ENCODE measurements around the gene IGSF8.

IGSF8 gene, protein sequence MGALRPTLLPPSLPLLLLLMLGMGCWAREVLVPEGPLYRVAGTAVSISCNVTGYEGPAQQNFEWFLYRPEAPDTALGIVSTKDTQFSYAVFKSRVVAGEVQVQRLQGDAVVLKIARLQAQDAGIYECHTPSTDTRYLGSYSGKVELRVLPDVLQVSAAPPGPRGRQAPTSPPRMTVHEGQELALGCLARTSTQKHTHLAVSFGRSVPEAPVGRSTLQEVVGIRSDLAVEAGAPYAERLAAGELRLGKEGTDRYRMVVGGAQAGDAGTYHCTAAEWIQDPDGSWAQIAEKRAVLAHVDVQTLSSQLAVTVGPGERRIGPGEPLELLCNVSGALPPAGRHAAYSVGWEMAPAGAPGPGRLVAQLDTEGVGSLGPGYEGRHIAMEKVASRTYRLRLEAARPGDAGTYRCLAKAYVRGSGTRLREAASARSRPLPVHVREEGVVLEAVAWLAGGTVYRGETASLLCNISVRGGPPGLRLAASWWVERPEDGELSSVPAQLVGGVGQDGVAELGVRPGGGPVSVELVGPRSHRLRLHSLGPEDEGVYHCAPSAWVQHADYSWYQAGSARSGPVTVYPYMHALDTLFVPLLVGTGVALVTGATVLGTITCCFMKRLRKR

DNA sequence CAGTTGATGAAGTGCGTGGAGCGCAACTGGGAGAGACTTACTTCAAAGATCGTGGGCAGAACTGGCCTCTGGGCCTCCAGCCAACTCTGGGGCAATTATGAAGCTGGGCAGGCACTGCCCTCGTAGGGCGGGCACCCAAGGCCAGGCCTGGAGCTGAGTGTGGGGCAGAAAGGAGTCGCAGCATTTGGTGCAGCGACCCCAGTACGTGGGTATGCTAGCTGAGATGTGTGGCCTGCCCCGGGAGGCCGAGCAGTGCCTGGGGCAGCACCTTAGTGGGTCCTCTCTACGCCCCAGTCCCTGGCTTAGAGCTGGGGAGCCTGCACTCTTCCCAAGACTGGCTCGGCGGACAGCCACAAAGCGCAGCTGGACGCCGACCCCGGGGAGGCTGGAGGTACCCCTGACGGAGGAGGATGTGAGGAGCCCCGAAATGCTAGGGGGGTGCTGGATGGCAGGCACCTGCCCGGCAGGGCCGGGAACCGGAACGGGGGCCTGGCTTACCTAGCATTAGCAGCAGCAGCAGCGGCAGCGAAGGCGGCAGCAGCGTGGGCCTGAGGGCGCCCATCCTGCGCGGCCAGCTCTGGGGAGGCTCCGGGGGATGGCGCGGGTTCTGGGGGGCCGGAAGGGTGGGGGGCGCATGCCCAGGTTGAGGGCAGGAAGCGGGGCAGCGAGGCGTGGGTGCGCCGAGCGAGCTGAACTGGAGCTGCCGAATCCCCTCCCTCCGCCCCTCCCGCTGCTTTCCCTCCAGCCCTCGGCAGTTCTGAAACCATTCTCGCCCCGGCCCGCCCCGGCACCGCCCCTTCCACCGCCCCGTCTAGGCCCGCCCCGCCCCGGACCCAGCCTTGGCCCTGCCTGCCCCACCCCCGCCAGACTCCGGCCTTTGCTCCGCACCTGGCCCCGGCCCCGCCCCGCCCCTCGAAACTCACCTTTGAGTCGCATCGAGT lies at the start of gene IGSF8:
IGSF8 (minus strand) TSS at position 709 of the 941 bp plus-strand sequence; CDS start at position 562, 147 bp downstream.
- DNase-seq: peak in 13 of 14 donors; percentile 48 to 95 (median 91)

DNA sequence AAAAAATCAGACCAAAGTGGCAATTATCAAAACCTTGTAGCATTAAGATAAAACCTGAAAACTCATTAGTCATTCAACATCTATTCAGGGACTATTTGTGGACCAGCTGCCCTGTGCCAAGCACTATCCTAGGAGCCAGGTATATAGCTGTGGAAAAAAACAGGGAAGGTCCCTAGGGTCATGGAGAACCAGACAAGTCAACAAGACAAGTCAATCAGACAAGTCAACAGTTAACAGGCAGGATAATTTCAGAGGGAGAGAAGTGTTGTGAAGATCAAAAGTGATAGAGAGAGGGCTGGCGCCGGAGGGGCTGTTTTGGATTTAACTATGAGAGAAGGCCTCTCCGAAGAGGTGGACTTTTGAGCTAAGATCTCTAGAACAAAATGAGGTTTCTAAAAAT lies 49.7 kb upstream of the IGSF8 start:
- DNase-seq: no peak

DNA sequence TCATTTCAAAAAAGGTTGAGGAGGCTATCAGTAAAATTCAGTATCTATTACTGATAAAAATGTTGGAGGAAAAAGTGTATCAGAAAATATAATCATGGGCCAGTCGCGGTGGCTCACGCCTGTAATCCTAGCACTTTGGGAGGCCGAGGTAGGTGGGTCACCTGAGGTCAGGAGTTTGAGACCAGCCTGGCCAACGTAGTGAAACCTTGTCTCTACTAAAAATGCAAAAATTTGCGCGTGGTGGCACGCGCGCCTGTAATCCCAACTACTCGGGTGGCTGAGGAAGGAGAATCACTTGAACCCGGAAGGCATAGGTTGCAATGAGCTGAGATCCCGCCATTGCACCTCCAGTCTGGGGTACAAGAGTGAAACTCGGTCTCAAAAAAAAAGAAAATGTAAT lies 47.7 kb upstream of the IGSF8 start:
- DNase-seq: no peak

DNA sequence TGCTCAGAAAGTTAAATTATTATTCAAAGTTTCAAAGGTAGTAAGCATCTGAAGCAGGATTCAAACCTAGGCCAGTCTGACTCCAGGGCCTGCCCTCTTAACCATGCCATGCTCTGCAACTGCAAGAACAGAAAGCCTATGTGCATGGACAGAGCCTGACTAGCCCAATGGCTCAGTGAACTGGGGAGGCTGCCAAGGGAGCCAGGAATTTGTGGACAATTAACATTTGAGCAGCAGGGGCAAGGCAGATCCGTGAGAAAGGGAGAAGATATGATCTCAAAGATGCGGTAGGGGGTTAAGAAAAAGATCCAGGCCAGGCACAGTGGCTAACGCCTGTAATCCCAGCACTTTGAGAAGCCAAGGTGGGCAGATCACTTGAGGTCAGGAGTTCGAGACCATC lies 46.5 kb upstream of the IGSF8 start:
- peak in 2 of 14 donors; percentile 12 to 14 for DNase-seq

DNA sequence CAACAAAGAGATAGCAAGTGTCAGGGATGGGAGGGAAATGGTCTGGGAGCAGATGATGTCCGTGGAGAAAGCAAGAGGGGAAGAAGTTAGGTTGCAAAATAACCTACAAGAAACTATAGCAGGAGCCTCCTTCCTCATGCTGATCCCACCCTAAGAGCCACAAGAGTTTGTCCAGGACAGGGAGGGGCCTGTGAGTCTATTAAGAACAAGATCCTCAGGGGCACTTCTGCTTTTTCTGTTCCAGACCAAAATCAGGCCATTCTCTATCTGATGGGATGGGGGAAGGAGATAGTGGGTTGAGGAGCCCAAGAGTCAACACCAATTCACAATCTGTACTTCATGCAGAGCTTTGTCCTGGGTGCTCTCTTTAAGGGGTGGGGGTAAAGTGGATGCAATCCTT lies 45.3 kb upstream of the IGSF8 start:
- DNase-seq: no peak

DNA sequence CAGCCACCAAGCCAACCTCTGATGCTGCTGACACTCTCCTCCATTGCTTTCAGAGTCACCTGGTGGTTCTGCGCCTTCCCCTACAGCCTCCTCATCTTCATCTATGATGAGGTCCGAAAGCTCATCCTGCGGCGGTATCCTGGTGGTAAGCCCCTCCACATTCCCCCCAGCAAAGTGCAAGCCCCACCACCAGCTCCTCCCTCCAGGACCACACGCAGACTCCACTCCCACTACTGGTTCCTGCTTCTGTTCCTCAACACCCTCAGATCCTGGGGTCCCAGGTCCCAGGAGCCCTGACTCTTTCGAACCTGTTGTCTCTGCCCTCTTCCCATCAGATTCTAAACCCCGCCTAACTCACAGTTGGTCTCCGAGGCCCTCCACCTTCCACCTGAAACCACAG lies 41.4 kb upstream of the IGSF8 start:
- DNase-seq: no peak

DNA sequence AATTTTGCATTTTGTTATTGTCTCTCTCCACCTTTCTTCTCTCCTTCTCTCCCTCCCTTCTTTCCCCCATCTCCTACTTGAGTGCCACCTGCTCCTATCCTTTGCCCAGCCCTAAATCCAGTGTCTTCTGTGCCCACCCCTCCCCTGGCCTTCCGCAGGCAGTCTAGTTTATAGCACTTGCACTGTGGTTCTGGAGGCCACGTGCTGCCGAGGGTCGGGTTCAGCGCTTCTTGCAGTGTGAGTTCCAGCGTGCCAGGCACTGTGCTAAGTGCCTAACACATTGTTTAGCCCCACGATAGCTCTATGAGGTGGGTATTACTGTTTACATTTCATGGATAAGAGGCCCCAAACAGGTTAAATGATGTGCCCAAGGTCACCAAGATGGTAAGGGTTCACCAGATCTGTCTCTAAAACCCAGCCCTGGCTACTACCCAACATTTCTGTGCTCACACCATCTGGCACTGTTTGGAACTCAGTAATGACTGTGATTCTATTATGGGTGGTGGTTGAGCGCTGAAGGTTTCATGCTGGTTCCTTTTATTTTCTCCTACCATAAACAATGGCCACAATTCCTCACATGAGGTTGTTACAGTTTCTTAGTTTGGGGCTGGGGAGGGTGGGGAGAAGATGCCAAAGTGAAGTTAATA lies 38.9 kb upstream of the IGSF8 start:
- DNase-seq: peak in 1 of 14 donors; percentile 82

DNA sequence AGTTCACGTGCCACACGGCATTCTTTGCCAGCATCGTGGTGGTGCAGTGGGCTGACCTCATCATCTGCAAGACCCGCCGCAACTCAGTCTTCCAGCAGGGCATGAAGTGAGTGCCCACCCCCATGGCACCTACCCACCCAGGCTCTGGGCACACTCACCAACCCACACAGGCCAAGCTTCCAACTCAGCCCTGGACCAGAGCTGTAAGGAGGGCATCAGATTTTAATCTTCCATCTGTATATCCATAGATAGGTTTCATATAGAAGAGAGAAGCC lies 38.4 kb upstream of the IGSF8 start:
- DNase-seq: no peak

DNA sequence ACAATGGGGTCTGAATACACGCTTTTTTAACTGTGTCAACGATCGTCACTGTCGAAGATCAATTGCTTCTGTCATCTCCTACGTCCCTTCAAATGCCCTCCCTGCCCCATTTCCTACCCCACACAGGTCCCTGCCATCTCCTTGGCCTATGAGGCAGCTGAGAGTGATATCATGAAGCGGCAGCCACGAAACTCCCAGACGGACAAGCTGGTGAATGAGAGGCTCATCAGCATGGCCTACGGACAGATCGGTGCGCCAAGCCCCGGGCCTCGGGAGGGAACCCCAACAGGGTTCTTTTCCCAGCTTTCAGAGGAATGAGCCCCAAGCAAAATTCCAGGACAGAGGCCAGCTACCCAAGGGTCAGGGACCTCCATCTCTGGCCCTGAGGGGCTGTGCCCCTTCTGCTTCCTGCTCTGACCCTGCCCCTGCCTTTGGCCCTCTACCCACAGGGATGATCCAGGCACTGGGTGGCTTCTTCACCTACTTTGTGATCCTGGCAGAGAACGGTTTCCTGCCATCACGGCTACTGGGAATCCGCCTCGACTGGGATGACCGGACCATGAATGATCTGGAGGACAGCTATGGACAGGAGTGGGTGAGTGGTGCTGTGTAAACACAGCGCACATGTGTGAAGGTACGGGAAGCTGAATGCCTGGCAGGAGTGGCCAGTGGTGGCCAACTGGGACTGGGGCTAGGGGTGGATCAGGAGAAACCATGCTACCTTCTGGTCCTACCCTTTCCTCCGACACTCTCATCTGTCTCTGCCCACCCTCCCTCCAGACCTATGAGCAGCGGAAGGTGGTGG lies 37.9 kb upstream of the IGSF8 start:
- DNase-seq: no peak

DNA sequence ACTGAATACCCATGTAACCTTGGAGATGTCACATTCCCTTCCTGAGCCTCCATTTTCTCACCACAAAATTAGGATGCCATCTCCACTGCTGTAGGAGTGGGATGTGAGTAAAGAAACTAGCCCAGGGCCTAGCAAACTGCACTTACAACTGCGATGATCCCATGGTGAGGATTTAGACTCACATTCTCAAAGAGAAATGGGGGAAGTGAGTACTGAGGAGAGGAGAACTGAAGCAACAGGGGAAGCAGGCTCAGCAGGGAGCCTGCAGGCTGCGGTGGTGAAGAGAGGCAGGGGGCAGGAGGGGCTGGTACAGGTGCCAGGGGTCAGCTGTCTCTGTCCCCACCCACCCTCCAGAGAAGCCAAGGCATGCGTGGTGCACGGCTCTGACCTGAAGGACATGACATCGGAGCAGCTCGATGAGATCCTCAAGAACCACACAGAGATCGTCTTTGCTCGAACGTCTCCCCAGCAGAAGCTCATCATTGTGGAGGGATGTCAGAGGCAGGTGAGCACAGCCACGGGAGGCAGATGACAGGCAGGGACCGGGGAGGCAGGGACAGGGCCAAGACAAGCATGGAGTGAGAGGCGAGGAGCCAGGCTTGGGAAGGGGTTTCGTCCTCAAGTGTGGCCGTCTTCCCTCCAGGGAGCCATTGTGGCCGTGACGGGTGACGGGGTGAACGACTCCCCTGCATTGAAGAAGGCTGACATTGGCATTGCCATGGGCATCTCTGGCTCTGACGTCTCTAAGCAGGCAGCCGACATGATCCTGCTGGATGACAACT lies 36.6 kb upstream of the IGSF8 start:
- DNase-seq: no peak

DNA sequence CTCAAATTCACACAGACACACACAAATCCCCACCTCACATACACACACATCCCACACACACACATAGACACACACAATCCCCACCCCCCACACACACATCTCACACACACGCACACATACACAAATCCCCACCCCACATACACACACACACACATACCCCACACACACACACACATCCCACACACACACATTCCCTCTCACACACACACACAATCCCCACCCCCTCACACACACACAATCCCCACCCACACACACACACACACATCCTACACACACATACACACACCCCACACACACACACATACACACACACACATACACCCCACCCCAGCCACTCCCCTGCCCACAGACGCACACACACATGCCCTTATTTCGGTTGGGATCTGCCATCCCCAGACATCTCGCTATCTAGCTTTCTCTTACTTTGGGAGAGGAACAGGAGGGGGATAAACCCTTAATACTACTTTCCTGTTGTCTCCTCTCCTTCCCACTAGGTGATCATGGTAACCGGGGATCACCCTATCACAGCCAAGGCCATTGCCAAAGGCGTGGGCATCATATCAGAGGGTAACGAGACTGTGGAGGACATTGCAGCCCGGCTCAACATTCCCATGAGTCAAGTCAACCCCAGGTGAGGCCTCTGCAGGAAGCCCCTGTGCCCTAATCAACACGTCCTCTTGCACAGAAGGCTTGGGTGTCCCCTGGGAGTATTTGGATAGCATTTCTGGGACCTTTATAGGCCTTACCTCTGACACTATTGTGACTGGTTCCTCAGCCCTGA lies 35.8 kb upstream of the IGSF8 start:
- no peak for DNase-seq

DNA sequence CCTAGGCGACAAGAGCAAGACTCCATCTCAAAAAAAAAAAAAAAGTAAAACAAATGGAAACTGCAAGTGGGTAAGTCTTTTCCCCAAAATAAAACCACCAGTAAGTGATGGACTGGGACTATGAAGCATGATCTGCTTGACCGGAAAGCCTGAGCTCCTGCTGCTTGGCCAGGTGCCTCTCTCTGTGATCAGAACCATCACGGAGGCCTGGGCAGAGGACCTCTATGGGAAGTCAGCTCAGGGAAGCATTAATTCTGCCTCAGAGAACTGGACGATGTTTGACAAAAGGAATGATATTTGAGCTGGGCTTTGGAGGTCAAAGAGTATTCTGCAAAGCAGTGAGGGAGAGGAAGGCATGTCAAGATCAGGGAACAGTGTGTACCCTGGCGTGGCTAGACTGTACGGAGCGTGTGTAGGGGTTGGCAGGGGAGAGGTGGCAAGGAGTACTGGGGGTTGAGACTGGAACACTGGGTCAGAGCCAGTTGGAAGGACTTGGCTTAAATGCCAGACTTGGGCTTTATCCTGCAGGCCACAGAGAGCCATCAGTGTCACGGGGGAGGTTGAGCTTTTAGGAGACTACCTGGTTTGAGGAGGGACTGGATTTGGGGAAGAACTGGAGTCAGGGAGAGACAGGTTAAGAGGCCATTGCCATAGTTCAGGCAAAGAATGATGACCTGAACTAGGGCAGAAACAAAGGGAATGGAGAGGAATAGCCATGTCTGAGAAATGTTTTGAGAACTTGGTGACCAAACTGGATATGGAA lies 33.6 kb upstream of the IGSF8 start:
- peak in 8 of 14 donors; percentile 33 to 86 (median 46) for DNase-seq

DNA sequence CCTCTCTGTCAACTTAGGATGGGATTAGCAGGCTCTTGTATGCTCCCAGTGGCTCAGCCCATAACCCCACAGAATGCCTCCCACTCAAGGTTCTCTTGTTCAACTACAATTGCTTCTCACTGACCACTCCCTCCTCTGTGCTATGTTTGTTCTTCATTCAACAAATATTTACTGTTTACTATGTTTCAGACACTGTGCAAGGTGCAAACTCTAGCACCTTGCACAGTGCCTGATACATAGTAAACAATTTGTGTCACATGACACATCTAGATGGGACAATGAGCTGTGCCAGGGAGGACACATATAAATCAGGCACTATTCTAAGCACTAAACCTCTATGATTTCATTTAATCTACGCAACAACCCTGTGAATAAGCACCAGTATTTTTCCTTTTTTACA lies 32.5 kb upstream of the IGSF8 start:
- DNase-seq: no peak

DNA sequence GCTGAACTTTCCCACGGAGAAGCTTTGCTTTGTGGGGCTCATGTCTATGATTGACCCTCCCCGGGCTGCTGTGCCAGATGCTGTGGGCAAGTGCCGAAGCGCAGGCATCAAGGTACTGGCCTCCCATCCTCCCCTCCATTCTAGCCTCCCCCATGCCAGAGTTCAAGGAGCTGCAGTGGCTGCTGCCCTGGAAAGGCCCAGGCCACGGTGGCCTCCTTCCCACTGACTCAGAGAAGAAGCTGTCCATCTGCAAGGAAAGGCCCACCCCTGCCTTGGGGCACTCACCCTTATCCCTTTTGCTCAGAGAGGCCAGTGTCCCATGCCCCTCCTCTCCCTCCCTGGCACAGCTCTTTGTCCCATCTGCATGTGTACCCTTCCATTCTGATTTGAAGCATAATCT lies 32.1 kb upstream of the IGSF8 start:
- DNase-seq: no peak

DNA sequence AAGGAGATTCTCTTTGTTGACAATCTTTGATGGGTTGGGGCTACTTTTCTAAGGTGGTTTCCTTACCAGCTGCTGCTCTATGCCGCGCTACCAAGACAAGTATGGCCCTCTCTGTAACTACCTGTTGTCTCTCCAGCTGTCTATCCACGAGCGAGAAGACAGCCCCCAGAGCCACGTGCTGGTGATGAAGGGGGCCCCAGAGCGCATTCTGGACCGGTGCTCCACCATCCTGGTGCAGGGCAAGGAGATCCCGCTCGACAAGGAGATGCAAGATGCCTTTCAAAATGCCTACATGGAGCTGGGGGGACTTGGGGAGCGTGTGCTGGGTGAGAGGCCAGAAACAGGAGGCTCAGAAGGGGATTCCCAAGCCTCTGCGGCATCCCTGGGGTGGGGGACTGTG lies 31.5 kb upstream of the IGSF8 start:
- DNase-seq: no peak

DNA sequence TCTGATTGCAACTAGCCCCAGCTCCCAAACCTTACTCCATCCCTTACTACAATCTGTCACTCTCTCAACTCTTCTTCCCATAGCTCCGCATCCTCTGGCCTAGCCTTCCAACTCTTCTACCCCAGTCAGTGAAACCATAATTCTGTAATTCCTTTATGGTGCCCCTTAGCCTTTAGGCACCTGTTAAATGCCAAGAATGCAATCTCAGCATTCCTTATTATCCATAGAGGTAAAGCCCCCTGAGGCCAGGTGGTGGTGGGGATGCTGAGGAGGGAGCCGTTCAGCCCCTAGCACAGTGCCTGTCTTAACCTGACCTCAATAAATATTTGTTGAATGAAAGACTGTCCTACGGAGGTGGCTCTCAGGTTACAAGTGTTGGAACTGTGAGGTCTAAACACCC lies 31.1 kb upstream of the IGSF8 start:
- no peak for DNase-seq

DNA sequence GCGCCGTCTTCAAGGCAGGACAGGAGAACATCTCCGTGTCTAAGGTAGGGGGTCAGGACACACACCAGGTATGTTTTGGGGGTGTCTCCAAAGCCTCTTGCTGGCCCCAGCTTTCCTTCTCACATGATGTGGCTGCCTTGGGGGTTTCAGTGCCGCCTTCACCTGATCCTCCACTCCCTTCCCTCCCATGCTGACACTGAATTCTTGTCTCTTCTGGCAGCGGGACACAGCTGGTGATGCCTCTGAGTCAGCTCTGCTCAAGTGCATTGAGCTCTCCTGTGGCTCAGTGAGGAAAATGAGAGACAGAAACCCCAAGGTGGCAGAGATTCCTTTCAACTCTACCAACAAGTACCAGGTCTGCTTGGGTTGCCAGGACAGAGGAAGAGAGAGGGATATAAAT lies 30.6 kb upstream of the IGSF8 start:
- no peak for DNase-seq

DNA sequence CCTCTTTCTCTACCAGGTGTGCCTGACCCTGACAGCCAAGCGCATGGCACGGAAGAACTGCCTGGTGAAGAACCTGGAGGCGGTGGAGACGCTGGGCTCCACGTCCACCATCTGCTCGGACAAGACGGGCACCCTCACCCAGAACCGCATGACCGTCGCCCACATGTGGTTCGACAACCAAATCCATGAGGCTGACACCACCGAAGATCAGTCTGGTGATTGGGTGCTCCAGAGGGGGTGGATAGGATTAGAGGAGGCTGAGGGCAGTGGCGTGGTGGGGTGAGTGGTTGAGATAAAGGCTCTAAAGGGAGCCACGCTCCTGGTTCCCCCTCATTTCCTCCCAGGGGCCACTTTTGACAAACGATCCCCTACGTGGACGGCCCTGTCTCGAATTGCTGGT lies 30.2 kb upstream of the IGSF8 start:
- DNase-seq: no peak

DNA sequence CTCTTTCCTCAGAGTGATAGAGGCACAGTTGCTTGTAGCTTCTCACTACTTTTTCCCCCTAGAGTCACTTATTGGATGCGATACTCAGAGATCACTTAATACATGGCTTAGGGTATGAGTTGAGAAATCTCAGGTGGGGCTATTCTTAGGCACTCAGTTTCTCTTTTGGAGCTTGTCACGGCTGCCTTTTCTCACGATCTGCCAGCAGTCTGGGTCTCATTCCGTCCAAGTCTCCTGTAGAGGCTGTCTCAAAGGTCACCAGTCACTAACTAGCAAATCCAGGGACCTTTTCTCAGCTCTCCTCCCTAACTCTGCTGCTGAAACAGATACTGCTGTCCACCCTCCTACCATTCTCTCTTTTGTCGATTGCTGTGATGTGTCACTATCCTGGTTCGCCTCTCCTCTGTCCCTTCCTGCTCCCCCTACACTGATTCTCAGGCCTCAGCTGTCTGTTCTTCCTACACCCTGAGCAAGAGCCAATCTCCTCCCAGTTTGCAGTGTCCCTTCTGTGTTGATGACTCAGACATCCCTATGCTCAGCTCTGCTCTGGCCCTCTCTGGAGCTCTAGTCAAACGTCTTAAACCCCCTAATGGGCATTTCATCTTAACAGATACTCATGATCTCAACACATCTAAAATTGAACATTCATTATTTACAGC lies 29.6 kb upstream of the IGSF8 start:
- peak in 1 of 14 donors; percentile 61 for DNase-seq
